Loucy (cell line): ENCODE data around the gene KLHL10.

Experiments
- H2AFZ ChIP-seq: fragments of 200-600 bp; sonication (generic); 2 replicates; pipeline ENCODE4 v1.6.0; 2016; ENCODE audit warnings: antibody characterized with exemption, mild to moderate bottlenecking, low read length, moderate library complexity
- H3F3A ChIP-seq: fragments of 200-600 bp; 2 replicates; pipeline ENCODE4 v1.6.0; 2016; ENCODE audit warnings: antibody characterized with exemption, low read depth, mild to moderate bottlenecking
- H3K27me3 ChIP-seq: fragments of 200-600 bp; sonication (generic); 2 replicates; pipeline ENCODE4 v1.6.1; 2014; ENCODE audit warnings: low read length, mild to moderate bottlenecking; ENCODE audit not compliant: insufficient read depth, poor library complexity, severe bottlenecking
- H3K36me3 ChIP-seq: fragments of 200-600 bp; sonication (generic); 2 replicates; pipeline ENCODE4 v1.6.1; 2016; ENCODE audit warnings: low read length; ENCODE audit not compliant: insufficient read depth
- H3K4me1 ChIP-seq: fragments of 200-600 bp; sonication (generic); 2 replicates; pipeline ENCODE4 v1.5.1; 2014; ENCODE audit warnings: low read length, mild to moderate bottlenecking; ENCODE audit not compliant: insufficient read depth, poor library complexity, severe bottlenecking
- H3K4me2 ChIP-seq: fragments of 200-600 bp; sonication (generic); 2 replicates; pipeline ENCODE4 v1.6.0; 2014; ENCODE audit warnings: antibody characterized with exemption, low read length, low read depth, mild to moderate bottlenecking; ENCODE audit not compliant: poor library complexity, severe bottlenecking
- H3K4me3 ChIP-seq: fragments of 200-600 bp; sonication (generic); 2 replicates; pipeline ENCODE4 v1.5.1; 2014; ENCODE audit warnings: low read length, mild to moderate bottlenecking, mixed read lengths; ENCODE audit not compliant: poor library complexity, severe bottlenecking
- H3K79me2 ChIP-seq: fragments of 200-600 bp; sonication (generic); 2 replicates; pipeline ENCODE4 v1.6.1; 2014; ENCODE audit warnings: low read length; ENCODE audit not compliant: insufficient read depth
- H3K9ac ChIP-seq: fragments of 200-600 bp; sonication (generic); 2 replicates; pipeline ENCODE4 v1.6.0; 2014; ENCODE audit warnings: mild to moderate bottlenecking, low read depth, low read length, moderate library complexity; ENCODE audit not compliant: poor library complexity, severe bottlenecking
- H3K9me2 ChIP-seq: fragments of 200-600 bp; sonication (generic); replicated peaks from 2 replicates; pipeline ENCODE4 v1.6.1; 2016; ENCODE audit warnings: low read depth, low read length, mixed read lengths
- H3K9me3 ChIP-seq: fragments of 200-600 bp; sonication (generic); 2 replicates; pipeline ENCODE4 v1.6.1; 2014; ENCODE audit warnings: mild to moderate bottlenecking, antibody characterized with exemption, low read length, low read depth; ENCODE audit not compliant: insufficient read depth
- H4K20me1 ChIP-seq: fragments of 200-600 bp; sonication (generic); 2 replicates; pipeline ENCODE4 v1.6.0; 2014; ENCODE audit warnings: antibody characterized with exemption, low read length, mild to moderate bottlenecking; ENCODE audit not compliant: insufficient read depth, poor library complexity, severe bottlenecking
- EZH2phosphoT487 ChIP-seq: fragments of 200-600 bp; IDR thresholded peaks from 2 replicates; pipeline ENCODE4 v1.6.1; 2018; ENCODE audit warnings: antibody characterized with exemption, mild to moderate bottlenecking, moderate library complexity, borderline replicate concordance
- TF ChIP-seq, protein P1 (sequence below): fragments of 200-600 bp; sonication (generic); conservative IDR thresholded peaks from 2 replicates; pipeline ENCODE4 v1.5.1; 2014; ENCODE audit warnings: mild to moderate bottlenecking, antibody characterized with exemption, low read length

The KLHL10 gene

DNA sequence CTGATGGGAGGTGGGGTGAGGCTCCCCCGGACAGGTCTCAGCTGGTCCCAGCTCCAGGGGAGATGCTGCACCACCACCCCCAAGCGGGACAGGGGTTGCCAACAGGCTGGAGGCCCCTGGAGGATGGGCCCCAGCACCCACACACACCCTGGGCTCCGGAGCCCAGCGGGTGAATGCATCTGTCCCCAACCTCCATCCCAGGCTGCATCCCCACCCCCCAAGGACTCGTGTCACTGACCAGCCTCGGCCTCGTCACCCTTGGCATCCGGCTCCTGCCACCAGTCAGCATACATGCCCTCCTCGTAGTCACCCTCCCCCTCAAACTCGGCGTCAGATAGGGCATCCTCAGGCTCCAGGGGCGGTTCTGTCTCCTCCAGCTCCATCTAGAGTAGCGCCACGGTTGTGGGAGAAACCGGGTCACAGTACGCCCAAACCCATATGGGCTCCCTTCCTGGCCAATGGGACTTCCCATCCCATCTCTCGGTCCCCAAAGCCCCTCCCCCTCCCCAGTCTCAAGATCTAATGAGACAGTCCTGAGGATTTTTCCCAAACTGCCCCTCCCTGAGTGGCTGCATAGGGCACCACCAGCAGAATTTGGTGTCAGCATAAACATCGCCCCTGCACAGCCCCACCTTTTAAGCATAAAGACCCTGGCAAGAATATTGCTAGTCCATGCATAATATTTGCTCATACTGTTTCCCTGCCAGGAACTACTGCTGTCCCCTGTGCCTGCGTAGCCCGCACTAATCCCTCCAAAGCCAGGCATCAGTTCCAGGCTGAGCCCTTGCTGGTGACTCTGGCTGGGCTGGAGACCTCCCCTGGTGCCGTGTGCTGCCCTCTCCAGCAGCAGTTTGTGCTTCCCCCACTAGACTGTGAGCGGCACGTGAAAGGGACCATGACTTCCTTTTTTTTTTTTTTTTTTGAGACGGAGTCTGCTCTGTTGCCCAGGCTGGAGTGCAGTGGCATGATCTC is 34.3 kb upstream of the KLHL10 start:
- H3K9ac ChIP-seq: no peak overlapping the region
- H3K79me2 ChIP-seq: no peaks in the 10 kb centered on the region
- no peak overlapping the region for H3K4me2 ChIP-seq
- H3K27me3 ChIP-seq: no peaks in the 10 kb centered on the region
- no peaks in the 10 kb centered on the region for H3K9me2 ChIP-seq
- H3F3A ChIP-seq: no peaks in the 10 kb centered on the region
- no peak overlapping the region for H2AFZ ChIP-seq
- TF ChIP-seq, protein P1, sequence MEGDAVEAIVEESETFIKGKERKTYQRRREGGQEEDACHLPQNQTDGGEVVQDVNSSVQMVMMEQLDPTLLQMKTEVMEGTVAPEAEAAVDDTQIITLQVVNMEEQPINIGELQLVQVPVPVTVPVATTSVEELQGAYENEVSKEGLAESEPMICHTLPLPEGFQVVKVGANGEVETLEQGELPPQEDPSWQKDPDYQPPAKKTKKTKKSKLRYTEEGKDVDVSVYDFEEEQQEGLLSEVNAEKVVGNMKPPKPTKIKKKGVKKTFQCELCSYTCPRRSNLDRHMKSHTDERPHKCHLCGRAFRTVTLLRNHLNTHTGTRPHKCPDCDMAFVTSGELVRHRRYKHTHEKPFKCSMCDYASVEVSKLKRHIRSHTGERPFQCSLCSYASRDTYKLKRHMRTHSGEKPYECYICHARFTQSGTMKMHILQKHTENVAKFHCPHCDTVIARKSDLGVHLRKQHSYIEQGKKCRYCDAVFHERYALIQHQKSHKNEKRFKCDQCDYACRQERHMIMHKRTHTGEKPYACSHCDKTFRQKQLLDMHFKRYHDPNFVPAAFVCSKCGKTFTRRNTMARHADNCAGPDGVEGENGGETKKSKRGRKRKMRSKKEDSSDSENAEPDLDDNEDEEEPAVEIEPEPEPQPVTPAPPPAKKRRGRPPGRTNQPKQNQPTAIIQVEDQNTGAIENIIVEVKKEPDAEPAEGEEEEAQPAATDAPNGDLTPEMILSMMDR: no peak
- no peak for TF ChIP-seq EZH2phosphoT487
- H3K36me3 ChIP-seq: no peaks in the 10 kb centered on the region
- no peak overlapping the region for H3K4me3 ChIP-seq
- no peaks in the 10 kb centered on the region for H3K9me3 ChIP-seq
- H4K20me1 ChIP-seq: no peaks in the 10 kb centered on the region
- peaks cover 6% of the 10 kb centered on the region for H3K4me1 ChIP-seq

DNA sequence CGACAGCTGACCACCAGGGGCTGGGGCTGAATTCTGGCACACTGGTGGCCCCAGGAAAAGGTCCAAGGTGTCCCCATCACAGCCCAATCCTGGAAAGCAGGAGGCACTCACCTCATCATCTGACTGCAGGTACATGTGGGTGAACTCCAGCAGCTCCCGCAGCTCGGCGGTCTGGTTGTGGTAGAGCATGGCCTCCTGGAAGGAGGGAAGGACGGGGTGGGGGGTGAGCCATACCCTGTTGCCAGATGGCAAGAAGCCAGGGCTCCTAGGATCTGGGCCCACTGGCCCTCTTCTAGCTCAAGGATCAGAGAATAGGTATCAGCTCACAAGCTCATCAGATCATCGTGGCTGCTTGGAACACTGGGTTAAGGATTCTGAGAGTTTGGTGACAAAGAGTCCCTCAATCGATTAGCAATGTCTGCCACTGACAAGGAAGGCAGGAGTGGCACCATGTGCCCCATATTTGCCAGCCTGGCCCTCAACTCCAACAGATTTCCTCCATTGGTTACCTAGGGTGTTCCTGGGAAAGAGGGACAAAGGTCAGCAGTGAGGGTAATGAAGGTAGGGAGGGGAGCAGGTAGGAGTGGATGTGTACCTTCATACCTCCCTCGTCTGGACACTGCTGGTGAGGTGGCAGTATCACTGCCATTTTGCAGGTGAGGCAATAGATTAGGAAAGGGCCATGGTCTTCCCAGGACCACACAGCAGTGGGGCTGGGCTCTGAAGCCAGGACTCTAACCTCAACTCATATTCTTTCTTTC is 30.8 kb upstream of the KLHL10 start:
- Histone ChIP-seq H3K27me3 (no peaks in the 10 kb centered on the region), H3K9me3 (no peaks in the 10 kb centered on the region), H2AFZ (no peak overlapping the region), H3K4me2 (no peak overlapping the region), H3F3A (no peaks in the 10 kb centered on the region), H3K79me2 (peaks cover 11% of the 10 kb centered on the region), H3K4me1 (peaks cover 16% of the 10 kb centered on the region), H3K9me2 (no peaks in the 10 kb centered on the region), H3K36me3 (no peaks in the 10 kb centered on the region), H3K9ac (no peak overlapping the region), H3K4me3 (no peak overlapping the region), H4K20me1 (no peaks in the 10 kb centered on the region)
- TF ChIP-seq, protein P1: no peak
- no peak for TF ChIP-seq EZH2phosphoT487

DNA sequence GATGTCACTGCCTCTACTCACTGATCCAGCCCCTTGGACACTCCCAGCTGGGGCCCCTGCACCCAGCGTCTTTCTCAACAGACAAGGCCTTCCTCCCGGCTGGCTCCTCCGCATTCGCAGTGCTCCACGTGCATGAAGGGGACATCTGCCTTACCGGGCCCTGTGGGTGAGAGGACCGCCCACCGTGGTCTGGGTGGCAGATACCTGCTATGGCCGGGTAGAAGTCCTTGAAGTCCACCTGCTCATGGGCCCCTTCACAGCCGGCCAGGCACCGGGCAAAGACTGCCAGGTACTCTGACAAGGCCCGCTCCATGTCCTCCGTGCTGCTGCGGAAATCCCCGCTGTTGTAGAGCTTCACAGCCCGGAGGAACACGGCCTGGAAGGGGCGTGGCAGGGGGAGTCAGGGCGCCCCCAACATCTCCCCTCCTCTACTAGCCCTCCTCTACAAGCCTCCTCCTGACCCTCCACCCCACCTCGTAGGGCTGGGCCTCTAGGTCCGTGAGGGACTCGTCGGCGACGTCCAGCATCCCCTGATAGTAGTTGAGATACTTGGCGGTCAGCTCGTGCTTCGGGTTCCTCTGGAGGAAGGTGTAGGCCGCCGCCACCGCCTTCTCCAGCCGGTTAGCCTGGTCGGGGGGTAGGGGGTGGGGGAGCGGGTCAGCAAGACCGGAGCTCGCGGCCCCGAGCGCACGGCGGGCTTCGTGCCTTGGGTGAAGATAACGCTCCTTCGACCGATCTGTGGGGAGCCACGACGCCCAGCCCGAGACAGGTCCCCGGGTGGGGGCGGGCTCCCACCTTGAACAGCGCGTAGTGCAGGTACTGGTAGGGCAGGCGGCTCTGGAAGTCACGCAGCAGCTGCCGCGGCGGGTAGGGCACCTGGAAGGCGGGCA is 26.7 kb upstream of the KLHL10 start:
- peaks cover 32% of the 10 kb centered on the region for H3K4me1 ChIP-seq
- no peaks in the 10 kb centered on the region for H3K9me2 ChIP-seq
- H3K79me2 ChIP-seq: peaks cover 11% of the 10 kb centered on the region
- peak overlapping the region; percentile 96 for H2AFZ ChIP-seq
- H3K9ac ChIP-seq: peak overlapping the region; percentile 75
- no peaks in the 10 kb centered on the region for H4K20me1 ChIP-seq
- no peaks in the 10 kb centered on the region for H3K27me3 ChIP-seq
- H3K36me3 ChIP-seq: no peaks in the 10 kb centered on the region
- TF ChIP-seq, protein P1: no peak
- no peak for TF ChIP-seq EZH2phosphoT487
- no peaks in the 10 kb centered on the region for H3F3A ChIP-seq
- H3K4me2 ChIP-seq: peak overlapping the region; percentile 99
- peak overlapping the region; percentile 83 for H3K4me3 ChIP-seq
- no peaks in the 10 kb centered on the region for H3K9me3 ChIP-seq
